NCI-H187 (cell line): ENCODE results near the gene TUBGCP6.

Experiments
- DNase-seq, 2 experiments: peaks; one replicate each; lab custom pipeline; 2025; lab: John Stamatoyannopoulos, UW

TUBGCP6 gene

DNA sequence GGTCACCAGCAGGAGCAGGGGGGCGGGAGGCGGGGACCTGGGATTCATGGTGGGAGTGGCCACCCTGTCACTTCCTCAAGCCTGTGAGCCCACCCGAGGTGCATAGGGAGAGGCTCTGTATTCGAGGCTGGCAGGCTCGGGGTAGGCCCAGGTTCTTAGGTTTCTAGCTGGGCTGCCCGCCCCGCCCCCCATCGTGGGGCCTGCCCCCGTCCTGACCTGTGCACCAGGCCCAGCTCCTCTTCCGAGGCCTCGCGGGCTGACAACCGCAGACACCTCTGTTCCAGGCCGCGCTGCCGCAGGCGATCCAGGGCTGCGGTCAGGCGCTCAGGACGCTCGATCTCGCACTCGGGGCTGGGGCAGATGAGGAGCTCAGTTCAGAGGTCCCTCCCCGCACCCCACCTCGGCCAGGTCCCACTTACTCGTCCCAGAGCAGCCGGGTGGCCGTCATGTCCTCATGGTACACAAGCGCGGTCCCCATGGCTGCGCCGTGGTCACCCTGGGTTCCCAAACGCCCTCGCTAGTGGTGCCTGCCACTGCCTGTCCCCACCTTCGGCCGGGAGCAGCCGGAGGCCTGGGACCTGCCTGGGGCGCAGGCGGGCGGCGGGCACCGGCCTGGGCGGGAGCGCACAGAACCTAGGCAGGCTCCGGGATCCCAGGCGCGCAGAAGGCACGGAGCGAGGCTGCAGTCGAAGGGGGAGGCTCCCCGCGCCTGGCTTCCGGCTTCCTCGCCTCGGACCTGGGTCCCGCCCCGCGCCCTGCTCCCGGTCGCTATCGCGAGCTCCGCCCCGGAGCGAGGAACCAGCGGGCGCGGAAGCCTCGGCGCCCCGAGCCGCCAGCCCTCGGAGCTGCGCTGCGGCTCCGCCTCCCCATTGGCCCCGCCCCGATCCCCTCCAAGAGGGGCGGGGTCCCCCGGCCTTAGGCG is 6.0 kb upstream of the TUBGCP6 start, which contains the start of gene HDAC10:
Gene HDAC10 (minus strand): TSS at position 711 of the 922 bp plus-strand sequence. CDS start 233 bp downstream, at position 478.
- no peak for DNase-seq

DNA sequence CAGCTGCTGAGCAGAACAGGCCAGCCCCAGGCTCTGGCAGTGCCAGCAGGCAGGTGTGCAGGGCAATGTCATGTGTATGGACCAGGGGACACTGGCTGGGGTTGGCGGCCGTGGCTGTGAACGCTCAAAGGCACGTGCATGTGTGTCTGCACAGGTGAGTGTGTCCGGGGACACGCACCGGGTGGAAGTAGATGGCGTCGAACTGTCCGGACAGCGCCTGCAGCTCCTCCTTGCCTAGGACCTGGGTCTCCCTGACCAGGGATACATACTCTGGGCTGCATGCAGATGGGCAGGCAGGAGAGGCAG is 5.4 kb upstream of the TUBGCP6 start:
- no peak for DNase-seq

DNA sequence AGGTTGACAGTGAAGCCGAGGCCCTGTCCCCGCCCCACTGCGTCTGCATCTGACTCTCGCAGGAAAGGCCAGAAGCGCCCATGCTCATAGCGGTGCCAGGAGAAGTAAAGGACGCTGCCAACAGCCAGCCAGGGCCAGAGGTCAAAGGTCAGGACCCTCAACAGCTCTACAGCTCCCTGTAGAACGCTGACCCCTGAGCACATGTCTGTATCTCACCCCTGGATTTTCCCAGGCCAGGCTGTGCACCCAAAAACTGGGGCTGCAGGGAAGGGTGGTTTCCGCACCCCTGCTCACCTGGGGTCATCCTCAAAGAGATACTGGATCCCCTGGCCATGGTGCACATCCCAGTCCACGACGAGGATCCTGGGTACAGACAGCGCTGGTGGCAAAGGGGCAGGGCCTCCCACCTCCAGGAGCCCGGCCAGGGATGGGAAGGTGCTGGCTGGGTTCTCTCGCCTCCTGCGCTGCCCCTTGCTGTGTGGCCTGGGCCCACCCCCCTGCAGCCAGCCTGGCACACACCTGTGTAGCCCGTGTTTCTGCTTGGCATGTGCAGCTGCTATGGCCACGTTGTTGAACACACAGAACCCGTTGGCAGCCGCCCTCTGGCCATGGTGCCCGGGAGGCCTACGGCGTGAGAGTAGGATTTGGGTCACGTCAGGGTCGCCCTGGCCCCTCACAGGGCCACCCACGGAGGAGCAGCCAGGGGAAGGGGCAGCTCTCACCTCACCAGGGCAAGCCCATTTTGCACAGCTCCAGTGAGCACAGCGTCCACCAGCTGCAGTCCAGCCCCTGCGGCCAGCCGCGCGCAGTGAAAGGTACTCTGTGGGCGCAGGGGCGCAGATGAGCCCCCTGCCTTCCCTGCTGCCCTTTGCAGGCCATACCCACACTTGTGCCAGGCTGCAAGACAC is 4.8 kb upstream of the TUBGCP6 start:
- DNase-seq = no peak

DNA sequence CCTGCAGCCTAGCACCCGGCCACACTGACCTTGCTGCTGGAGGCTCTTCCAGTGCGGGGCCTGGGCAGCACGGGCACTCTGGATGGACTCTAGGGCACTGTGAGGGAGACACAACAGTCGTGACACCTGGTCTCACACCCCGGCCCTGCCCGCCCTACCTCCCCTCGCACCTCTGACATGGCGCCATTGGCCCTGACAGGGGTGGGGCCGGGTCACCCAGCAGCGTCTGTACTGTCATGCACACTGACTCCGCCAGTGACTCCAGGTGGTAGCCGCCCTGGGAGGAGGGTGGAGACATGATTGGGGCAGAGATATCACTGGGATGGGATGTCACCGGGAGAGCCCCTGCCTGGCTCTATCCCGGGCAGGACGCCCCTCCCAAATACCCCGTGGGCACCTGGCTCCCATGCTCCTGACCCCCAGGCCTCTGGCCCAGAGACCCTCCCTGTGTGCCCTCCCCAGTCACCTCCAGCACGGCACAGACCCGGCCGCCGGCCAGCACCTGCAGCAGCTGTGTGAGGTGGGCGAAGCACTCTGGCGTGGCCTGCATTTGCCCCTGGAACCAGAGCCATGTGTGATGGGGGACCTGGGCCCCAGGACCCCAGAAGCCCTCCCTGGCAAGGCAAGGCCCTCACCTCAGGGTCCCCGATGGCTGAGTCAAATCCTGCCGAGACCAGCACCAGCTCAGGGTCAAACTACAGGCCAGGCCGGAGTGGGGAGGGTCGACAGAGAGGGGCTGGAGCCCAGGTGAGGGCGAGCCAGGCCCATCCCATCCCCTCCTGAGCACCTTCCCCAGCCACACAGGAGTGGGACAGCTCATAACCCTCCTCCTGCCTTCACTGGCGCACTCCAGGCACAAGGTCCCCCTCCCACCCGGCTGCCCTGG is 3.6 kb upstream of the TUBGCP6 start:
- no peak for DNase-seq

DNA sequence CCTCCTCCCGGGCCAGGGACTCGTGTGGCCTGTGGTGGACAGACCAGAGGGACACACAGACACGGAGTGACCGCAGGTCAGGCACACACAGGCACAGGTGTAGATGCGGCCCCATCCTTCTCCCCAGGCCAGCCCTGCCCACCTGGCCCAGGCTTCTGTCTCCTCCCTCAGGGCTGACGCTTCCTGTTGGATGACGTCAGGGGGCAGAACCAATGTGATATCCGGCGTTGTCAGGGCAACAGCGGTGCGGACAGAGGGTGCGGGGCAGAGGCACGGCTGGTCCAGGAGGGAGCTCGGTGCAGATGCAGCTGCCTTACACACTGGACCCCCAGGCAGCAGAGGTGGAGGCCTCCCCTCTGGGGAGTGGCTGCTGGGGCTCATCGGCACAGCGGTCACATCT is 2.9 kb upstream of the TUBGCP6 start:
- DNase-seq = no peak

DNA sequence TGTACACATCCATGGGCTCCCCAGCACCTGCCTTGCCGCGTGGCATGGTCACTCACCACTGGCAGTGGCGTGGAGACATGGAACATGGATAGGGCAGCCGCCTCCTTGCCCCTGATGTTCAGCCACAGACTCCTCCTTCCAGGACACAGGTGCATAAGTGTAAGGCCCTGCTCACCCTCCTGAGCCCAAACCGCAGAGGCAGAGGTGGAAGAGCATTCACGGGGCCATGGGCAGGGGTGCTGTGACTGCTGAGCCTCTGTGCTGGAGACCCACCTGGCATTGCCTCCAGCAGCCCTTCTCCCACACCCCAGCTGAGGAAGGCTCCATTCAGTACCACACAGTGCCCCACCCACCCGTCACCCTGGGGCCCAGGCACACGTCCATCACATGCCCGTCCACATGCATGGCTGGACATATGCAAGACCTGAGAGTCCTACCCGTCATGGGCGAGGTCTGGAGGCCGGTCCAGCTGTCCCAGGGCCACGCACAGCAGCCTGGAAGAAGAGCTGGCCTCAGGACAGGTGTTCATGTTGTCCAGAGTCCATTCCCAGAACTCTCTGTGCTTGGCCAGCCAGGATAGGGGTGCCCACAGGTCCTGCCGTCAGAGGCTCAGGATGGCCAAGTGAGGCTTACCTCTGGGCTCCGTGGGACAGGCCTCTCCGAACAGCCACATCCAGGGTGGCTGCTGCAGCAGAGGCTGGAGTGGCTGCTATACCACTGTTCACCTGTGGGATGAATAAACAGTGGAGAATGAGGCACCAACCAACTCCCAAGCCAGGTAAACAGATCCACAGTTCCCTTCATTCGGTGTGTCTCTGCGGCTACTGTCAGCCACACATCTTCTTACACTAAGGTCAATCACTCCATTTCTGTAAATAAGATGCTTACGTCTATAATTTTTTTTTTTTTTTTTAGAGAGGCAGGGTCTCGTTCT is 1.7 kb upstream of the TUBGCP6 start:
- DNase-seq = no peak

DNA sequence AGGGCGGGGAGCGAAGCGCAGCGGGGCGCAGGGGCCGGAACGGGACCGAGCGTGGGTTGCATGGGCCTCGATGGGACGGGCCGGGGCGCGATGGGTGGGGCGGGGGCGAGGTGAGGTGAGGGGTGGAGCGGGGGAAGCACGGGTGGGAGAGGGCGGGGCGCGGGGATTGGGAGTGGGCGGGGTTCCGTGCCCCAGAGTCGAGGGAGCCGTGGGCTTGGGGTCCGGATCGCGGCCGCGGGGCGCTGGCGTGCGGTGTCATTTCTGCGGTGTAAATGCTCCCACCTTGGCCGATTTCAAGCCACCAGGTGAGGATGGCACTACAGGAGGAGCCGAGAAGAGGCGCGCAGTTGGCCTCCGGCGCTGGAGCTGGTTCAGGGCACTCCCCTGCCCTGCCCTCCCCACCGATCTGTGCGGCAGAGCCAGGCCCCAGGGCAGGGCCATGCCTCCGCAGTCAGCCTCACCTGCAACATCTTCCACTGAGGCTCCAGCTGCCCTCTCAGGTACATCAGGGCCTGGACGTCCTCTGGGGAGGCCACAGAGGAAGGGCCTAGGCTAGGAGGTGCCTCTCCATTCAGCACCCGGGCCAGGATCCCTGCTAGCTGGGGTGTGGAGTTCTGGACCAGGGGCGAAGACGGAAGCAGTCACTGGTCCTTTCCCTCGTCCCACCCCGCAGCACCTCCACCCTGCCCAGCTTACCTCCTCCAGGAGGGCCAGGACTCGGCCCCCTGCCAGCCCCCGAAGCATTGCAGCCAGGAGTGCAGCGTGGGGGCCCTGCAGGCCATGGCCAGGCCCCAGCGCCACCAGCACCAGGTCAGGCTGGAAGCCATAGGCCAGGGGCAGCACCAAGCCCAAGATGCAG is 620 bp upstream of the TUBGCP6 start:
- no peak for DNase-seq

DNA sequence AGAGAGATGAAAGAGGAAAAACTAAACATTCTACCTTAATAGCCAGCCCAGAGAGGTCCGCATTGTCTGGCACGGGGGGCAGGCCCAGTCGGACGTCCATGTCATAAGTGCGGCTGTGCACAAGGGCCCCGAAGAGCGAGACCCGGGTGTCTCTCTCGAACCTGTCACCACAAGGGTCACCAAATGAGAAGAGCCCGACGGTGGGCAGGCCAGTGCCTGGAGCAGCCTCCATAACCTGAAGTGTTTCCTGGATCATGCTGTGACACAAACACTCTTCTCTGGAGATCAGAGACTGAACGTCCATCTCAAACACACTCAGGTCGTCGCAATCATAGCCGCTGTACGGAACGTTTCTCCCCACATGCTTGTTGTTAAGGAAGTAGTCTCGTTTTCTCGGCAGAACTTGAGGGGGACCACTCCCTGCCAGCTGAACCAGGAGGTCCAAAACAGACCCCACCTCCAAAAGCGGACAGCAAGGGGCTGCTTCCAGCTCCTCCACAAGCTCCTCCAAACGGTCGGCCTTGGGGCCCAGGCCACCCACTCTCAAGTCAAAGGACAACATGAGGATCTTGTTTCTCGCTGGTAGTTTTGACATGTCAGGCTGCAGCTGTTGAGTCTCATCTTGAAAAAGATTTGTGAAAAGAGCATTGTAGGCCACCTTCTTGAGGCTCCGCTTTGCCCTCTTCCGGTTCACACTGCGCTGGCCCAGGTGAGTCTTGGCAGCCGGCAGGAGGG is 971 bp downstream of the TUBGCP6 start:
- DNase-seq = no peak

DNA sequence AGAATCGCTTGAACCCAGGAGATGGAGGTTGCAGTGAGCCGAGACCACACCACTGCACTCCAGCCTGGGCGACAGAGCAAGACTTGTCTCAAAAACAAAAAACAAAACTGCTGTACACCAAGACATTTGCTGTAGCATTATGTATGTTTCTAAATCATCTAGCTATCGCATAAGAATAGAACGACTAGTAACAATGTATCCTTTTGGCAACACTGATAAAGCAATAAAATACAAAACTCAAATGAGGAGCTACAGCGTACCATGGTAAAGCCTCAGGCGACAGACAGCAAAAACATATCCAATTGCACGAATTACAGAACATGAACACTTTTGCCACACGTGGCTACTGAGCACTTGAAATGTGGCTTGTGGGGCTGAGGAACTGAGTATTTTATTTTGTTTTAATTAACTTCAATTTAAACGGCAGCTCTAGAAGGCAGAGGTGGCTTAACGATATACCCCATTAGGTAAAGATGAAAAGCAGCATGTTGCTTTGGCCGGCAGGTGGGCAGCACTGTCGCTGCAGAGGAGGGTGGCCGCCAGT is 2.3 kb downstream of the TUBGCP6 start:
- no peak for DNase-seq

DNA sequence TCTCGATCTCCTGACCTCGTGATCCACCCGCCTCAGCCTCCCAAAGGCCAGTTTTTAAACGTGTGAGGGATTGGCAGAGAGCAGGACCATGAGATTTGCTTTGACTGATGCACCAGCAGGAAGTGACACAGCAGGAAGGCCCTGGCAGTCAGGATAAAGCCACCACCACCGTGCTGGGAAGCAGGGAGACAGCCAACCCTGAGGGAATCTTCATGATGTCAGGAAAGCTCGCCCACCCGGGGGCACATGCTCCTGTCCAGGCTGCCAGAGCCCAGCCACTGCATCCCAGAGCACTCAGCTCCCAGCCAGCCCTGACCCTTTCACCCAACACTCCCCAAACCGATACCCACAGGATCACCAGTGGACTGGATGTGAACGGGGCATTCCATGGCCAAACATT is 6.1 kb downstream of the TUBGCP6 start:
- no peak for DNase-seq

DNA sequence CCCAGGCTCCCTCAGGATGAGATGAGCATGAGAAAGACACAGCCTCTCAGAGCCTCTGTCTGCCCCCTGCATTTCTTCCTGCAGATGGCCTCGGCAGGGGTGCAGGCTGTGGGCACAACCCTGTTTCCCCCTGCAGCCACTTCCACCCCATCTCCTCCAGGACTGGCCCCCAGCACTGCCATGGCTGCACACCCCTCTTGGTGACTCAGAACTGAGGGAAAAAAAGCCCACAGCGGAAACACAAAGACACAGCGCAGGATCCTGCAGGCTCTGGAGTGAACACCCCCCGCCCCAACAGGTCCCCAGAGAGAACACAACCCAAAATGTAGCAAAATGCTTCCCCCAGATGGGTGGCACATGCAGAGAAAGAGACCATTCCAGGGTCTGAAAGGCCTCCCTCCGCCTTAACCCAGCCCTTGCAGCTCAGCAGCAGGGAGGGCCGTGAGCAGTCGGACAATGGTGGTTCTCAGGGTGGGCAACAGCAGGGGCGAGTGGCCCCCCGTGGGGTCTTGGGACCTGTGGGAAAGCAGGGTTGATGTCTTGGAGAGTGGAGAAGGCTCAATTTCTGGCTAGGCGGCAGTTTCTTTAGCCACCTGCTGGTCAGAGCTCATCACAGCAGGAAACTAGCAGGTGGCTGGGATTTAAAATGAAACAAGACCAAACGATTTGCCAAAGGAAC is 8.0 kb downstream of the TUBGCP6 start:
- DNase-seq = no peak

DNA sequence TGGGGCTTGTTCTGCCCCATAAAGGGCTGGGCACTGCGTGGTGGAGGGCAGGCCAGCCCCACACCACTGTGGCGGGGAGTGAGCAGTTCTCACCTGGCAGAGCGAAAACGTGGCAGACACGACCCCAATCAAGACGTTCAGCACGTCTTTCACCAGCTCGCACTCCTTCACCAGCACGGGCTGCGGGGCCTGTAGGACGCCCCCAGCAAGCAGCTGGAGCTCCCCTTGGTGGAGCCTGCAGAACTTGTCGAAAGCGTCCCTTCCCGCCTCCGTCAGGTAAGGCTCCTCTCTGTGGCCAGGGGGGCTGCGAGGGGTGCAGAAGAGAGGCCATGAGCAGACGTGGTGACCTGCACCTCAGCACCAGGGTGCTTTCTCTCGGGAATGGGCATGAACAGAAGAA is 11.6 kb downstream of the TUBGCP6 start:
- no peak for DNase-seq

DNA sequence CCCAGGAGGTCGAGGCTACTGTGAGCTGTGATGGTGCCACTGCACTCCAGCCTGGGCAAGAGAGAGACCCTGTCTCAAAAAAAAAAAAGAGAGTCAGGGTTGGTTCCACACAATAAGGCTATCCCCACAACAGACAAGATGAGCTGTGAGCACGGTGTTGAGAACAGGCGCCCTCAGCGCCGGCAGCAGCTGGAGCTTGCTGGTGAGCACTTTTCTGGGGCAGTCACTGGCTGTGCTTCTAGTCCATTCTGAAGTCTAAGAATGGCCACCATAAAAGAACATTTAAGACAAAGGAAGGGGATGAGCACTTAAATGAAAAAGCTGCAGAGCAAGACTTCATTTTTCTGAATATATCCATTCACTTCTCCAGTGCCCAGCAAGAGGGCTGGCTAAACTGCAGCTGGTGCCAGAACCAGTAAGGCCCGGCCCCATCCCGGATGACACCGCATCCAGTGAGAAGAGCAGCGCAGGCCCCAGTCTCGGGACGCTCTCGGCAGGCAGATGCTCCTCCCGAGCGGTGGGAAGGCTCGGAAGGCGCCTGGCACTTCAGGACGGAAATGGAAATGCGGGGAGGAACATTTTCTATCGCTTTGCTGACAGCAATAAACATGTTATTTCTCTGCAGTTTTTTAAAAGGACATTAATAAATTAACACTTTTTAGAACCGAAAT is 12.2 kb downstream of the TUBGCP6 start:
- DNase-seq = no peak

DNA sequence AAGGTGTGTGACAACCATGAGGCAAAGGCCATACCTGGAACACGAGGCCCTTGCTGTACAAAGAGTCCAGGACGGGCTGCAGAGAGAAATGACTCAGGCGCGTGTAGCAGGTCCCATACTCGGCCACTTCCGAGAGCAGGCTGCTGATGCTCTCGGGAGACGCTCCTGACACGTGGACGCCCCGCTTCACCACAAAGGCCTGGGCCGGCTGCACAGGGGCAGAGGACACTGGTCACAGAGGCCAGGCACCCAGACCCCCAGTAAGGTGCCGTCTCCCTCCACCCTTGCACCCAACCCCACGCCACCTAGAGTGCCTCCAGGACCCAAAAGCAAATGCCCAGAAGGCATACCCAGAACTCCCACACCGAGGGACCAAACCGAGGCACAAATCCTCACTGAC is 15.5 kb downstream of the TUBGCP6 start:
- no peak for DNase-seq

DNA sequence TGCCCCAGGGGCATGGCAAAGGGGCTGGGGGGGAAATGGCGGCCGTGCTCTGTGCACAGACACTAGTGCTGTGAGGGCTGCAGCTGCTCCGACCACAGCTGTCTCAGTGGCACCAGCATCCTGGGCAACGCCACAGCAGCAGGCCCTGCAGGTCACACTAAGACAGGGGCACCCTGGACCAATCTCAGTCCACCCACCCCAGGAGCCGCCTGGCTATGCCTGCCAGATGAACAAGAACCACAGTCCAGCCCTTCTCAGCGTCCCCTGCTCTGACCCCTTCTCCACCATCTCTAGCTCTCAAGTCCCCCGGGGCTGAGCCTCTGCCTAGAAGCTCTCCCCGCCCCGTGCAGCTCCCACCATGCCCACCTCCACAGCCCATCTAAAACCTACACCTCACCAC is 16.5 kb downstream of the TUBGCP6 start:
- DNase-seq = no peak

DNA sequence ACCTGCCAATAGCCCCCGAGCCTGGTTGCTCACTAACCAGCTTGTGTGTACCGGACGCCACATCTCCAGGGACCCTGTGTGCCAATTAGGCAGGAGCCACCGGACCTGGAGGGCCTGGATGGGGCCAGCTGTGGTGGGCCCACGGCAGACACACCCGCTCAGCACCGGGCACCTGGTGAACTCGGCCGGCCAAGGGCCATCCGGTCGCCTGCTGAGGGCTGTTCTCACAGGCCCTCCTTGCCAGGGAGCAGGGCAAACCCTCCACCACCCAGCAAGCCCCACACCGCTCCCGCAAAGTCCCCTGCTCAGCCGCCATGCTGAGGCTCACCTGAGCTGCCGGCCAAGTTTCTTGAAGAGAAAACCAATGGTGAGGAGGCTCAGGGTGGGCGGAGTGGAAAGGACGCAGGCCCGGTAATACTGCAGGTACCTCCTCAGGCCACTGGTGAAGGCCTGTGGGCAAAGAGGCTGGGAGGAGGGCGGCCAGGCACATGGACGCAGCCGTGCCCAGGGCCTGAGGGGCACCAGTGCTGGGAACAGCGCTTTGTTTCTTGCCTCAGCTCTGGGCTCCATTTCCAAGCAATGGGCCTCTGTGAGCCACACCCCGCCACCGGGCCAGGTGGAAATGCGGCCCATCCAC is 17.1 kb downstream of the TUBGCP6 start:
- DNase-seq = no peak

DNA sequence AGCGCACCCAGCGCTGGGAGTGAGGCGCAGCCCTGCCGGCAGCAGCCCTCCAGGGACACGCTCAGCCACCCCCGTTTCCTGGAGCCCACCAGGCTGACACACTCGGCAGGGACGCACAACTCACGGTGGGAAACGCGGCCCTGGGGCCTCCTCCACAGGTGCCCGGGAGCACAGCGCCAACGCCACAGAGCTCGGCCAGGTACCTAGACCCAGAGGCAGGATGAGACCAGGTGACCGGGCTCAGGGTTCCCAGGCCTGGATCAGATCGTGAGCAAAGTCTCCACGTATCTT is 18.0 kb downstream of the TUBGCP6 start:
- no peak for DNase-seq
